ENCODE data around the gene CLEC20A. TPM values are rescaled to one million over a fixed set of nuclear protein-coding genes. Genes with fewer than 3 reads are reported as not detected.
A peak's percentile ranks its signal among the peaks of the same experiment; 100 is the strongest.

CLEC20A gene
- polyA plus RNA-seq, 1 donor (not counting 4 experiments of a cell fraction or from before 2014, with no cell fraction given) = not detected

- dilution Hi-C loops (cut with MboI; ENCODE audit: extremely low pct_ligation_motif_present, low sequenced_read_pairs) = no loop called here
- no peak overlapping the region for H3K27ac ChIP-seq (ENCODE audit: control insufficient read depth, insufficient read depth, low read length)
These were observed 33.3 kb upstream of the CLEC20A start for GRCh38 chr1:178530037-178530402.

GRCh38 chr1:178529364-178530036 is 32.7 kb upstream of the CLEC20A start:
- Histone ChIP-seq H3K4me1 (ENCODE audit: control insufficient read depth, extremely low read depth, insufficient read depth, low read length) (peaks cover 20% of the 10 kb centered on the region), H3K9ac (ENCODE audit: control insufficient read depth, extremely low read depth, insufficient read depth, low read length) (no peak overlapping the region), H4K20me1 (ENCODE audit: control insufficient read depth, extremely low read depth, insufficient read depth, low read length) (no peaks in the 10 kb centered on the region), H3K4me2 (ENCODE audit: control insufficient read depth, extremely low read depth, insufficient read depth, low read depth, low read length) (peak overlapping the region; percentile 6), H3K9me1 (ENCODE audit: control insufficient read depth, extremely low read depth, insufficient read depth, low read length) (no peaks in the 10 kb centered on the region), H3K9me3 (ENCODE audit: control insufficient read depth, low read depth, low read length) (no peaks in the 10 kb centered on the region), H3K79me2 (ENCODE audit: control insufficient read depth, insufficient read depth, low read length) (no peaks in the 10 kb centered on the region), H2AFZ (ENCODE audit: control insufficient read depth, low read length) (no peak overlapping the region), H3K36me3 (ENCODE audit: control insufficient read depth in 2 of 2, extremely low read depth in 1 of 2, insufficient read depth in 2 of 2, low read length in 2 of 2) (no peaks in the 10 kb centered on the region), H3K4me3 (ENCODE audit: control insufficient read depth in 2 of 3, extremely low read depth in 1 of 3, insufficient read depth in 2 of 3, low read depth in 1 of 3, low read length in 3 of 3) (no peak overlapping the region), H3K27ac (ENCODE audit: control insufficient read depth, insufficient read depth, low read length) (no peak overlapping the region), H3K27me3 (ENCODE audit: control insufficient read depth, extremely low read depth, insufficient read depth, low read length) (no peaks in the 10 kb centered on the region)
- dilution Hi-C loops (cut with MboI; ENCODE audit: extremely low pct_ligation_motif_present, low sequenced_read_pairs) = no loop called here
- FAIRE-seq (no peak), DNase-seq (ENCODE audit: low read depth, low spot score) (peak; percentile 55)
- TF ChIP-seq CTCF (optimal IDR thresholded peaks at IDR 0.05 in 1 of 3, IDR thresholded peaks at IDR 0.05 in 1 of 3, conservative IDR thresholded peaks at IDR 0.05 in 1 of 3; ENCODE audit: extremely low read depth in 1 of 3, insufficient read depth in 2 of 3, low read length in 3 of 3) (no peak), EZH2 (IDR thresholded peaks at IDR 0.05; ENCODE audit: low read length) (no peak)

More at GRCh38 chr1:178530037-178530402, 33.3 kb upstream of the CLEC20A start:
- Histone ChIP-seq H3K4me3 (ENCODE audit: control insufficient read depth in 2 of 3, extremely low read depth in 1 of 3, insufficient read depth in 2 of 3, low read depth in 1 of 3, low read length in 3 of 3) (no peak overlapping the region), H3K79me2 (ENCODE audit: control insufficient read depth, insufficient read depth, low read length) (no peaks in the 10 kb centered on the region), H3K9ac (ENCODE audit: control insufficient read depth, extremely low read depth, insufficient read depth, low read length) (no peak overlapping the region), H3K4me2 (ENCODE audit: control insufficient read depth, extremely low read depth, insufficient read depth, low read depth, low read length) (peak overlapping the region; percentile 6), H3K36me3 (ENCODE audit: control insufficient read depth in 2 of 2, extremely low read depth in 1 of 2, insufficient read depth in 2 of 2, low read length in 2 of 2) (no peaks in the 10 kb centered on the region), H4K20me1 (ENCODE audit: control insufficient read depth, extremely low read depth, insufficient read depth, low read length) (no peaks in the 10 kb centered on the region), H2AFZ (ENCODE audit: control insufficient read depth, low read length) (no peak overlapping the region), H3K27me3 (ENCODE audit: control insufficient read depth, extremely low read depth, insufficient read depth, low read length) (no peaks in the 10 kb centered on the region), H3K9me1 (ENCODE audit: control insufficient read depth, extremely low read depth, insufficient read depth, low read length) (no peaks in the 10 kb centered on the region), H3K9me3 (ENCODE audit: control insufficient read depth, low read depth, low read length) (no peaks in the 10 kb centered on the region), H3K4me1 (ENCODE audit: control insufficient read depth, extremely low read depth, insufficient read depth, low read length) (peaks cover 20% of the 10 kb centered on the region)
- DNase-seq (ENCODE audit: low read depth, low spot score) (peak; percentile 73), FAIRE-seq (peak; percentile 73)
- TF ChIP-seq EZH2 (IDR thresholded peaks at IDR 0.05; ENCODE audit: low read length) = no peak
- TF ChIP-seq CTCF (optimal IDR thresholded peaks at IDR 0.05 in 1 of 3, IDR thresholded peaks at IDR 0.05 in 1 of 3, conservative IDR thresholded peaks at IDR 0.05 in 1 of 3; ENCODE audit: extremely low read depth in 1 of 3, insufficient read depth in 2 of 3, low read length in 3 of 3) = no peak

Data from keratinocyte (primary cell).